Activated T-cell treated with anti-CD3 and anti-CD28 coated beads, Interleukin-2, amount 50 U/mL, for 72 hours (primary cell): ENCODE results near the gene COL2A1. TPM values are rescaled to one million over a fixed set of nuclear protein-coding genes. Genes with fewer than 3 reads are reported as not detected.

Source experiments
- ATAC-seq, 2 donors: fragments of 150-1000 bp; cut with Tn5 transposase; replicated peaks in 1 of 2; 2 replicates each; pipeline ENCODE4 v1.10.0; 2021; ENCODE audit warnings: moderate library complexity in 2 of 2, mild to moderate bottlenecking in 1 of 2
- DNase-seq, 2 donors: peaks; one replicate each; pipeline ENCODE4 v3.0.0; 2021 to 2022; ENCODE audit warnings: mixed read lengths in 1 of 2
- H3K27ac Mint-ChIP-seq: one replicate; pipeline ENCODE4 v1.8.0; 2022; ENCODE audit warnings: mild to moderate bottlenecking, moderate library complexity, mixed read lengths
- H3K27me3 Mint-ChIP-seq: one replicate; pipeline ENCODE4 v1.8.0; 2022; ENCODE audit warnings: low read depth, mixed read lengths
- H3K36me3 Mint-ChIP-seq, 2 donors: one replicate each; pipeline ENCODE4 v1.8.0; 2022; ENCODE audit warnings: mixed read lengths in 2 of 2, mild to moderate bottlenecking in 1 of 2; ENCODE audit not compliant: insufficient read depth in 2 of 2
- H3K4me1 Mint-ChIP-seq: one replicate; pipeline ENCODE4 v1.8.0; 2022; ENCODE audit warnings: low read depth, mixed read lengths
- H3K4me3 Mint-ChIP-seq, 2 donors: one replicate each; pipeline ENCODE4 v1.8.0; 2022; ENCODE audit warnings: mild to moderate bottlenecking in 2 of 2, mixed read lengths in 2 of 2, moderate library complexity in 2 of 2
- H3K9me3 Mint-ChIP-seq, 2 donors: one replicate each; pipeline ENCODE4 v1.8.0; 2022; ENCODE audit warnings: mixed read lengths in 2 of 2
- total RNA-seq, 2 donors: library from RNA; stranded (reverse); gene quantifications; one replicate each; pipeline ENCODE4 v1.2.3, GENCODE V29; 2022

The COL2A1 gene
- total RNA-seq, 2 donors from 2014 or later, result 0.14 TPM; not detected in 1

DNA sequence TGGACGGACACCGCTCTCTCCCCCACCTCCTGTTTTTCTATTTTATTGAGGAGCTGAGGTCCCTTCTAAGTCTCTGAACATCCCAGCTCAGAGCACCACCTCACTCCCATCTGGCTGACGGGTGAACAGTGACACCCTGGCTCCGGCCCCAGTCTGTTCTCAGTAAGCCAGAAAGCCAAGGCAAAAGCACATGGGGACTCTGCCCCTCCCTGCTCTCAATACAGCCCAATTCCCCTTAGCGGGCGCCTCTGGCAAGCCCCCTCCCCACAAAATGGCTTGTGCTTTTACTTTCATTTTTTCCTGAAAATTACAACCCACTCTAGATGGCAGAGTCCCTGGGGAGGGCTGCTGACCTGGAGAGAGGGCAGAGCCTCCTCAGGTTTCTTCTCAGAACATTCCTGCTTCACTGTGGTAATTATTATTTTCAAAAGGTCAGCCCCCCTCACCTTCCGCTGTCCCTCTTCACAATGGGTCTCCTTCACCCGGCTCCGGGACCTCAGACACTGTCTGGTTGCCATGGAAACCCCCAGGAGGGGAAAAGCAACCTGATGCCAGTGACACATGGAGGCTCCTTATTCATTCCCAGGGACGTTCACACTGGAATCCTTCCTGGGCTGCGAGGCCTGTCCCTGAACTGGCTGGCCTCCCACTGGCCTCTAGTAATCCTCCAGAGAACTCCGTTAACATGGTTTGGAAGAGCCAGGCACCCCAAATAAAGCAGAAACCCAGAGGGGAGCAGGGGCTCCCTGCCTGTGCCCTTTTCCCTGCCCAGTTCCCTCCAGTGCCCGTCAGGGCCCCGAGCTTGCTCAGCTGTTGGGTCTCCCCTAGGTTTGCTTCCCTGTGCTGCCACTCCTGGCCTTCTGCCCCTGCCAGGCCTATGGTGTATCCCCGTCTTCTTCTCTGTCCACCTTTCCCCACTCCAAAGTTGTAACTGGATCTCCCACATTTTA, 15.9 kb downstream of the COL2A1 start:
- H3K4me3 Mint-ChIP-seq, result no peak overlapping the region
- no peaks in the 10 kb centered on the region for H3K9me3 Mint-ChIP-seq
- ATAC-seq, result no peak
- H3K4me1 Mint-ChIP-seq, result peaks cover 18% of the 10 kb centered on the region
- no peaks in the 10 kb centered on the region for H3K36me3 Mint-ChIP-seq
- H3K27me3 Mint-ChIP-seq, result peaks cover 22% of the 10 kb centered on the region
- DNase-seq, result no peak
- H3K27ac Mint-ChIP-seq, result no peak overlapping the region

DNA sequence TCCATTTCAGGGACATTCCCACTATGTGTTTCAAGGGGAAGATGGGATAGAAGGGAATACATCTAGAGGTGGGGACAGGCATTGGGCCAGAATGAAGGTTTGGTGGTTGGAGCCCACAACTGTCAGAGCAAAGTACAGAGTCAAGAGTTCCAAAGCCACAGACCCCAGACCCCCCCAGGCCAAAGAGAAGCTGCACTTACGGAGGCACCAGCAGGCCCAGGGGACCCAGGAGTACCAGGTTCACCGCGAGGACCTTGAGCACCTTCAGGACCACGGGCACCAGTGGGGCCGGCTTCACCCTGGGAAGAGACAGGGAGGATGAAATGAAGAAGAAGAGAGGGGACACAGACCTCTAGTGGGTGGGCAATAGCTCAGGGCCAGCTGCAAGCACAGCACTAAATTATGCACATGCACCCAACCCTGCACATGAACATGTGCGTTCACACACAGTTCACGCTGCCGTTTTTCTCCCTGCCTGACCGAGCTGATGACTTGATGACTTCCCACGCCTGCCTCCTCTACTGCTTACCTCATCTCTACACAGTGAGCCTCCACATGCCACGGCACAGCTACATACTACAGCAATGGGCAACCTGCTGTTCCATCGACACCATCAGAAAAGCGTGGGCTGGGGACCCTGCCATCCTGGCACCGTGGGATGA, 16.7 kb downstream of the COL2A1 start:
- H3K36me3 Mint-ChIP-seq, result no peaks in the 10 kb centered on the region
- H3K9me3 Mint-ChIP-seq, result no peaks in the 10 kb centered on the region
- no peak overlapping the region for H3K4me3 Mint-ChIP-seq
- H3K27ac Mint-ChIP-seq, result no peak overlapping the region
- ATAC-seq, result no peak
- peaks cover 18% of the 10 kb centered on the region for H3K4me1 Mint-ChIP-seq
- H3K27me3 Mint-ChIP-seq, result peaks cover 14% of the 10 kb centered on the region
- DNase-seq, result no peak

DNA sequence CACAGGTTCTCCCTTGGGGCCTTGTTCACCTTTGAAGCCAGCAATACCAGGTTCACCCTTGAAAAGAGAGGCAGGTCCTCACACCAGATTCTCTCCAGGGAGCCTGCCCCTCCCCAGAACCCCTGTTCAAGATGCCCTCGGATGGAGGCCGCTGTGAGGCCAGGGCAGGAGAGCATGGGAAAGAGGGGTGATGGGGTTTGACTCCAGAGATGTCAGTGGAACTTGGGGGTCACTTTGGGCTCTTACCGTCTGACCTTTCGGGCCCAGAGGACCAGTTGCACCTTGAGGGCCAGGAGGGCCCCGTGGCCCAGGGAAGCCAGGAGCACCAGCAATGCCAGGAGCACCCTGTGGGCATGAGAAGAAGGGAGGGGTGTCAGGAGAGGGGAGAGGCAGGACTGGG, 17.4 kb downstream of the COL2A1 start:
- H3K27ac Mint-ChIP-seq, result no peak overlapping the region

DNA sequence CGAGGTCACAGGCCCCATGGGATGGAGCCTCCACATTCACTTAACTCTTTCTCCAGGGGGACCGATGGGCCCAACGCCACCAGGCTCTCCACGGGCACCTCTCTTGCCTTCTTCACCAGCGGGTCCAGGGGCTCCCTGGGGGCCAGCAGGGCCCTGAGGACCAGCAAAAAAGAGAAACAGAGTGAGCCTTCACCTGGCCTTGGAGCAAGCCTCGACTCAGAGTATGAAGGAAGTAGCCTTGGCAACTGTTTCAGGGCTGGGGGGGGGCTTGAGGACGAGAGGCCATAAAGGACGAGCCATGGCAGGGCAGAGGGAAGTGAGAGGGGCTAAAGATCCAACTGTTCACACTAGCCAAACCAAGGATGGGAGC, 18.0 kb downstream of the COL2A1 start:
- peaks cover 2% of the 10 kb centered on the region for H3K27me3 Mint-ChIP-seq
- H3K9me3 Mint-ChIP-seq, result no peaks in the 10 kb centered on the region
- peaks cover 18% of the 10 kb centered on the region for H3K4me1 Mint-ChIP-seq
- H3K27ac Mint-ChIP-seq, result no peak overlapping the region
- DNase-seq, result no peak
- no peaks in the 10 kb centered on the region for H3K36me3 Mint-ChIP-seq
- no peak for ATAC-seq
- H3K4me3 Mint-ChIP-seq, result no peak overlapping the region

More for the DNA sequence above, 17.4 kb downstream of the COL2A1 start:
- Mint-ChIP-seq H3K9me3 (no peaks in the 10 kb centered on the region), H3K4me3 (no peak overlapping the region), H3K36me3 (no peaks in the 10 kb centered on the region), H3K4me1 (peaks cover 18% of the 10 kb centered on the region), H3K27me3 (peaks cover 7% of the 10 kb centered on the region)
- DNase-seq (no peak), ATAC-seq (no peak)

DNA sequence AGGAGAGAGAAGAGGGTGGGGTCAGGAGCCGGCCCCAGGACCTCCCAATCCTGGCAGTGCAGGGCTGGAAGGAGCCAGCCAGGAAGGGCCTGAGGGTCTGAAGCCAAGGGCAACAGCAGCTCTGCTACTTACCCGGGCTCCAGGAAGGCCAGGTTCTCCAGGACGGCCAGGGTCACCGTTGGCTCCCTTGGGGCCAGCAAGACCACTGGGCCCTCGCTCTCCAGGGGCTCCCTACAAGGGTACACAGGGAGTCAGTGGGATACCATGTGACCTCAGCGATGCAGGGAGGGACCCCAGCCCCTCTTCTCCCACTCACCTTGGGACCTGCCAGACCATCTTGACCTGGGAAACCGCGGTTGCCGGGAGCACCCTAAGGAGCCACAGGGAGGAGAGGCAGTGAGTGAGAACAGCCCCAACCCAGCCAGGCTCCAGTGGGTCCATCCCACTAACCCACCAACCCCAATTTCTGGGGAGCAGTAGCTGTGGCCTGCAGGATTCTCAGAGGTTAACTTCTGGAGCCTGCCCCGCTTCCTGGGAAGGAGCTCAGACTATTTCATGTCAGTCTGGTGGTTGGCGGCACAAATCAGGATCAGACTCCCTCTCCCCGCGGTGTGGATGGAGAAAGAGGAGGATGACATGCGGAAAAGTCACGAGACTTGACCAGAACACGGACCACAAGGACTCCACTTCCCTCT, 18.5 kb downstream of the COL2A1 start:
- no peak overlapping the region for H3K4me3 Mint-ChIP-seq
- no peak for DNase-seq
- peaks cover 14% of the 10 kb centered on the region for H3K4me1 Mint-ChIP-seq
- ATAC-seq, result no peak
- no peaks in the 10 kb centered on the region for H3K9me3 Mint-ChIP-seq
- no peaks in the 10 kb centered on the region for H3K36me3 Mint-ChIP-seq
- H3K27me3 Mint-ChIP-seq, result no peaks in the 10 kb centered on the region
- H3K27ac Mint-ChIP-seq, result no peak overlapping the region

DNA sequence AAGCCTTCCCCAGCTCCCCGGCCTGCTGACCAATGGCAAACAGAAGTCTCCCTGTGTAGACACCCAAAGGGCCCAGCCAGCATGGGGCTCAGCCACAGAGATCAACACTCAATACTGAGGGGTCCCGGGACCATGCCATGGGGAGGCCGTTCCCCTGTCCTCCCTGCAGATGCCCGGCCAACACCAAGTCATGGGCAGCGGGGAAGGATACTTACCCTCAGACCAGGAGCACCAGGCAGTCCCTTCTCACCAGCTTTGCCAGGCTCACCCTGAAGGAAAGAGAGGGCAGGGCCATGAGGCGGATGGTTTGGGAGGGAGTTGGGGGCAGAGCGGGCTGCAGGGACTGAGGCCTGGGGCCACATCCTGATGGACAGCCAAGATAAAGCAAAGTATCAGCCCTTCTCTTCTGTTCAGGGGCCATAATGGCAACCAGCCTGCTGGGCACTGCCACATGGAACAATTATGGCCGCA, 19.9 kb downstream of the COL2A1 start:
- Mint-ChIP-seq H3K4me3 (no peak overlapping the region), H3K4me1 (peaks cover under 1% of the 10 kb centered on the region), H3K27me3 (no peaks in the 10 kb centered on the region), H3K36me3 (no peaks in the 10 kb centered on the region), H3K9me3 (no peaks in the 10 kb centered on the region), H3K27ac (no peak overlapping the region)
- ATAC-seq (no peak), DNase-seq (no peak)

DNA sequence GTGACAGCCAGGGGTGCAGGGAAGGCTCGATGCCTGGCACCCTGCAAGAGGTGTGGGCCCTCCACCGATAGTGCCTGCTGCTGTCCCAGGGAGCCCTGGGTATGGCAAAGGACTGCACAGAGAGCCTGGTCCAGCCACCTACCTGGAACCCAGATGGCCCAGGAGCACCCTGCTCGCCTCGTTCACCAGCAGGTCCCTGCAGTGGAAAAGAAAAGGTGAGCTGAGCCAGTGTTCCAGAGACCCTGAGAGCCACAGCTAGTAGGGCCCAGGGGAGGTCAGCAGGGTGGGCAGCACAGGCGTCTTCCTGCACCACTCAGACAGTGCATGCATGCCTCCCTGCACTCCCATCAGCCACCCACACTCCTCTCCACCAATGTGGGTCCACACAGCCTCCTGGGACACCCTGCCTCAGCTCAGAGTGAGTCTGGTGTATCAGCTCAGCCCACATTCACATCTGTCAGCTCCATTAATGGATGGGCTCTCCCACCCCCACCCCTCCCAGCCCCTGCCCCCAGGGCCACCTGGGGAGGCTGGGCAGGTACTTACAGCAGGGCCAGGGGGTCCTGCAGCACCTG, 20.6 kb downstream of the COL2A1 start:
- Mint-ChIP-seq H3K4me1 (no peaks in the 10 kb centered on the region), H3K4me3 (no peak overlapping the region), H3K9me3 (no peaks in the 10 kb centered on the region), H3K27me3 (no peaks in the 10 kb centered on the region), H3K36me3 (no peaks in the 10 kb centered on the region), H3K27ac (no peak overlapping the region)
- no peak for DNase-seq
- no peak for ATAC-seq

DNA sequence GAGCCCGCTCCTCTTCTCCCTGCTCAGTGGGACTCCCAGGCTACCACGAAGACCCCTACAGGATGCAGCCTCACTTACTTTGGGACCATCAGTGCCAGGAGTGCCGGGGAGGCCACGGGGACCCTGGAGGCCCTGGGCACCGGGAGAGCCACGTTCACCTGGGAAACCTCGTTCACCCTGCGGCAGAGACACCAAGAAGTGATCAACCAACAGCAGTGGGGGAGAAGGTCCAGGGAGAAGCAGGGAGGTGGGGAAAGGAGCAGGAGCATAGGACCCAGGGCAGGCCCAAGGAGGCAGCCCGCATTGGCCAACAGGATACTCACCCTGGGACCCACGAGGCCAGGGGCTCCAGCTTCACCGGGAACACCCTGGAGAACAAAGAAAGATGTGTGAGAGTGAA, 21.5 kb downstream of the COL2A1 start:
- DNase-seq, result no peak

DNA sequence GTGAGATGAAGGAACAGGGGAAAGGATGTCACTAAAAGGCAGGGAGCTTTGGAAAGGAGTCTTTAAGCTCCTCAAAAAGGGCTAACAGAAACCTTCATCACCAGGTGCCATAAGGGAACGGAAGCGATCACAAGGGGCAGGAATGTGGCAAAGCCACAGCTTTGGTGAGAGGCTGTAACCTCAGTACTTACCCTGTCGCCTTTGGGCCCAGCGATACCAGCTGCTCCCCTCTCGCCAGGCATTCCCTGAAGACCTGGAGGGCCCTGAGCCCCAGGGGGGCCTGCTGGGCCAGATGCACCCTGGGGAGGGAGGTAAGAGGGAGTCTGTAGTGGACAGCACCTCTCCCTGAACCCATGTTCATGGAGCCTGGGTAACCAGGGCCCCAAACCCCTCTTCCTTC, 22.0 kb downstream of the COL2A1 start:
- Mint-ChIP-seq H3K4me1 (no peaks in the 10 kb centered on the region), H3K27me3 (no peaks in the 10 kb centered on the region), H3K27ac (no peak overlapping the region), H3K4me3 (no peak overlapping the region), H3K9me3 (no peaks in the 10 kb centered on the region), H3K36me3 (no peaks in the 10 kb centered on the region)
- ATAC-seq, result no peak
- no peak for DNase-seq

More for the DNA sequence above, 21.5 kb downstream of the COL2A1 start:
- no peaks in the 10 kb centered on the region for H3K36me3 Mint-ChIP-seq
- H3K9me3 Mint-ChIP-seq, result no peaks in the 10 kb centered on the region
- no peaks in the 10 kb centered on the region for H3K27me3 Mint-ChIP-seq
- H3K4me3 Mint-ChIP-seq, result no peak overlapping the region
- H3K4me1 Mint-ChIP-seq, result no peaks in the 10 kb centered on the region
- no peak for ATAC-seq
- no peak overlapping the region for H3K27ac Mint-ChIP-seq

DNA sequence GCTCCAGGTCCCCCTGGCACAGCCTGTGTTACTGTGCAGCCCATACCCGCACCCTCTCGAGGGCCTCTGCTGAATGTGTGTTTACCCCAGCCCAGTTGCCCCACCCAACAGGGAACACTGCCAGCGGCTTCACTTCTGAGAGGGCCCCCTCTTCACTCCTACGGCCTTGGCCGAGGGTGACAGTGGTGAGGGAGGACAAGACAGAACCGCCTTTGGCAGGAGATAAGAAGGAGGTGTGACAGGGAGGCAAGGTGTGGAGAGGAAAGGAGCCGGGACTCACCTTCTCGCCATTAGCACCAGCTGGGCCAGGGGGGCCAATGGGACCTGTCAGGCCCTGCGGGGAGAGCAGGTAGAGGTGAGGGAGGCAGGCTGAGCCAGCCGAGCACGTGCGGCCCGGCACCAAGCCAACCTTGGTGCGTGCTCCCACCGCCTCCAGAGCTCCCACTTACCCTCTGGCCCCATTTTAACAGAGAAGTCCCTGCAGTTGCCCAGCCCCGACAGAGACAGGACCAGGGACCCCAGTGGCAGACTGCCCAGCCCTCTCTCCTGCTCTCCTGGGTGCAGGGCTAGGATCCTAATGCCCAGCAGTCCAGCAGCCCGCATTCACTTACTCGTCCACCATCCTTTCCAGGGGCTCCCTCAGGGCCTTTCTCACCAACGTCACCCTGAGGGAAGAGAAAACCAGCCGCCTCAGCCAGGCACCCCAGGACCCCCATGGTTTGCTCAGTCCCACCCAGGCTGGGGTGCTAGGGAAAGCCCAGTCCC, 22.6 kb downstream of the COL2A1 start:
- no peak for ATAC-seq
- no peak overlapping the region for H3K27ac Mint-ChIP-seq
- H3K4me1 Mint-ChIP-seq, result no peaks in the 10 kb centered on the region
- H3K27me3 Mint-ChIP-seq, result no peaks in the 10 kb centered on the region
- no peaks in the 10 kb centered on the region for H3K36me3 Mint-ChIP-seq
- H3K9me3 Mint-ChIP-seq, result no peaks in the 10 kb centered on the region
- no peak for DNase-seq
- no peak overlapping the region for H3K4me3 Mint-ChIP-seq

DNA sequence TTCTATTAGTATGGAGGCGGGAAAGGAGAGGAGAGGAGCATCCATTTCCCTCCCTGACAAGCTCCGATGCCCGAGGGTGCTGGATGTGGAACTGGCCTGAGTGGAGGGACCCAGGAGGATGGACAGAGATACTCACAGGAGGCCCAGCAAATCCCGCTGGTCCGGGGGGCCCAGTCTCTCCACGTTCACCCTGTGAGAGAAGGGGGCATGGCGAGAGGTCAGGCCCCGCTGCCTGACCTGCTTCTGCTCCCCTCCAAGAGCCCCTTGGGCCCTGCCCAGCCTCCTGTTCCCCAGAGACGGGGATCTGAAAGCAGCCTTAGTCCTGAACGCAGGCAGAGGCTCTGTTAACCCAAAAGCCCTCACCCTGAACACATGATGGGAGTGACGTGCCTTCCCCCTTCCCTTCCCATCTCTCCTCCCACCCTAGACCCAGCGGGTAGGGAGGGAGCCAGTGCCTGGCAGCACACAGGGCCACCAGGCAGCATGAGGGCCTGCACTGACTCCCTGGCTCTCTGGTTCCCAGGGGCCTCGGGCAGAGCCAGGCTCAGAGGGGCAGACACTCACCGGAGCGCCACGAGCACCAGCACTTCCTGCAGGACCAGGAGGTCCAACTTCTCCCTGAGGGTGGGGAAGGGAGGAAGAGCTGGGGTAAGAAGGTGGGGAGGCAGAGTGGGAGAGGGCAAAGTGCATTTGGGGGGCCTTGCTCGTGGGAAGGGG, 23.3 kb downstream of the COL2A1 start:
- H3K4me3 Mint-ChIP-seq, result no peak overlapping the region
- ATAC-seq (no peak), DNase-seq (no peak)
- no peak overlapping the region for H3K27ac Mint-ChIP-seq
- no peaks in the 10 kb centered on the region for H3K4me1 Mint-ChIP-seq
- H3K9me3 Mint-ChIP-seq, result no peaks in the 10 kb centered on the region
- H3K36me3 Mint-ChIP-seq, result no peaks in the 10 kb centered on the region
- no peaks in the 10 kb centered on the region for H3K27me3 Mint-ChIP-seq

DNA sequence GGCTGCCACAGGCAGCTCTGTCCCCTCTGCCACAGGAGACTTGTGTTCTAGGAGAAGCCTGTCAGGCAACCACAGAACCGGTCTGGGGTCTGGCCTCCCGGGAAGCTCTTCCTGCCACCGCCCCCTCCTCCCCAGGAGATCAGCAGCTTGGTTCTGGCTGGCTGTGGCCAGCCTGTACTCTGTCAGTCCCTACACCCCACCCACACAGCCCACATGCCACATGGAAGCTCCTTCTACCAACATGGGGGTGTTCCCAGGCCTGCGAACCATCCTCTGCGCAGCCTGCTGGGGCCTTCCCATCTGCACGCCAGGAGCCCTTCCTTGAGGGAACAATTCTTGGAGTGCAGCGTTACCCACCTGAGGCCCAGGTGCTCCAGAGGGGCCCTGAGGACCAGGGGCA, 24.1 kb downstream of the COL2A1 start:
- Mint-ChIP-seq H3K4me3 (no peak overlapping the region), H3K27me3 (no peaks in the 10 kb centered on the region), H3K36me3 (no peaks in the 10 kb centered on the region), H3K27ac (no peak overlapping the region), H3K9me3 (no peaks in the 10 kb centered on the region), H3K4me1 (no peaks in the 10 kb centered on the region)
- no peak for ATAC-seq
- DNase-seq, result no peak
